Fibroblast of pulmonary artery (primary cell): Measurements from ENCODE around the gene ADAMTS12.

Experiments used
- DNase-seq: peaks from one replicate; pipeline ENCODE4 v3.0.0-alpha.2; 2010; ENCODE audit warnings: low read depth
- H3K4me3 ChIP-seq: replicated peaks from 2 replicates; pipeline ENCODE4 v1.5.1; 2011; ENCODE audit warnings: low read depth, mild to moderate bottlenecking, control low read depth, low read length, moderate library complexity
- TF ChIP-seq, protein P1 (sequence below): IDR thresholded peaks from 2 replicates; pipeline ENCODE4 v1.5.1; 2011; ENCODE audit warnings: mild to moderate bottlenecking, control low read depth, low read length, inconsistent platforms; ENCODE audit errors: missing control alignments

ADAMTS12 gene

GRCh38 chr5:33937017-33937706 is 45.4 kb upstream of the ADAMTS12 start:
- TF ChIP-seq, protein P1, sequence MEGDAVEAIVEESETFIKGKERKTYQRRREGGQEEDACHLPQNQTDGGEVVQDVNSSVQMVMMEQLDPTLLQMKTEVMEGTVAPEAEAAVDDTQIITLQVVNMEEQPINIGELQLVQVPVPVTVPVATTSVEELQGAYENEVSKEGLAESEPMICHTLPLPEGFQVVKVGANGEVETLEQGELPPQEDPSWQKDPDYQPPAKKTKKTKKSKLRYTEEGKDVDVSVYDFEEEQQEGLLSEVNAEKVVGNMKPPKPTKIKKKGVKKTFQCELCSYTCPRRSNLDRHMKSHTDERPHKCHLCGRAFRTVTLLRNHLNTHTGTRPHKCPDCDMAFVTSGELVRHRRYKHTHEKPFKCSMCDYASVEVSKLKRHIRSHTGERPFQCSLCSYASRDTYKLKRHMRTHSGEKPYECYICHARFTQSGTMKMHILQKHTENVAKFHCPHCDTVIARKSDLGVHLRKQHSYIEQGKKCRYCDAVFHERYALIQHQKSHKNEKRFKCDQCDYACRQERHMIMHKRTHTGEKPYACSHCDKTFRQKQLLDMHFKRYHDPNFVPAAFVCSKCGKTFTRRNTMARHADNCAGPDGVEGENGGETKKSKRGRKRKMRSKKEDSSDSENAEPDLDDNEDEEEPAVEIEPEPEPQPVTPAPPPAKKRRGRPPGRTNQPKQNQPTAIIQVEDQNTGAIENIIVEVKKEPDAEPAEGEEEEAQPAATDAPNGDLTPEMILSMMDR: no peak
- no peak for DNase-seq
- peak overlapping the region; percentile 59 for H3K4me3 ChIP-seq

- peak; percentile 44 for DNase-seq
- H3K4me3 ChIP-seq: peak within 1 kb of the TSS; percentile 59
- TF ChIP-seq, protein P1: no peak
Observed at GRCh38 chr5:33936381-33937016, 44.7 kb upstream of the ADAMTS12 start, which contains the start of gene RXFP3. Gene RXFP3, plus strand, starts transcription at chr5:33936386. Its CDS starts 355 bp downstream, at chr5:33936741.

DNA sequence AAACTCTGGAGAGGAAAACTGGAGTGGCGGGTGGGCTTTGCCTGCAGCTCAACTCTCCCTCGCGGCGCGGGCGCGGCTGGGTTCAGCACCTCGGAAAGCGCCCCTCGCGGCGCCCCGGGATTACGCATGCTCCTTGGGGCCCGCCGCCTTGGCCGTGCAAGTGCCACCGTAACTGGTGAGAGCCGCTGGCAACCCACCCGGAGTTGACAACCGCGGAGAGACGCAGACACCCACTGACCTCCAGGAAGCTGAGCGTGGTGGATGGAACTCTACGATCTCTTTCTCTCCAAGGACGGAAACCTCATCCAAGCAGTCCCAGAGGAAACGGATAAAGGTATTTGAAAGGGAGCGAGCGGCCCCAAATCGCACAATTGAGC is 44.2 kb upstream of the ADAMTS12 start:
- peak; percentile 66 for DNase-seq
- TF ChIP-seq, protein P1: peak; percentile 1
- peak overlapping the region; percentile 59 for H3K4me3 ChIP-seq

- DNase-seq: peak; percentile 11
- TF ChIP-seq, protein P1: no peak
- H3K4me3 ChIP-seq: no peak overlapping the region
Observed at GRCh38 chr5:33934176-33934575, 42.4 kb upstream of the ADAMTS12 start.

- DNase-seq: no peak
- no peak overlapping the region for H3K4me3 ChIP-seq
- TF ChIP-seq, protein P1: no peak
Observed at GRCh38 chr5:33933723-33934169, 42.0 kb upstream of the ADAMTS12 start.

DNA sequence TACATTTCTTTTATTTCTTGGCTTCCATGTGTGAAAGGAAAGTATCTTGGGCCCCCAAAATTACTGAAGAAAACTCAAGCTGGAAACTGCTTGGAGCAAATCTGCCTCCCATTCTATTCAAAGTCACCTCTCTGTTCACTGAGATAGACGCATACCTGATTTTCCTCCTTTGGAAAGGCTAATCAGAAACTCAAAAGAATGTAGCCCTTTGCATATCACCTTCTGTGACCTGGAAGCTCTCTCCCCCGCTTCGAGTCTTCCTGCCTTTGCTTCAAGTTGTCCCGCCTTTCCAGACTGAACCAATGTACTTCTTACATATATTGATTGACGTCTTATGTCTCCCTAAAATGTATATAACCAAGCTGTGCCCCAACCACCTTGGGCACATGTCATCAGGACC is 39.3 kb upstream of the ADAMTS12 start:
- TF ChIP-seq, protein P1: no peak
- H3K4me3 ChIP-seq: no peak overlapping the region
- no peak for DNase-seq
